ENCODE results near the gene TBC1D7.

TBC1D7 gene

GRCh38 chr6:13273202-13273930, 55.0 kb downstream of the TBC1D7 start:
- TF ChIP-seq POLR2A (IDR thresholded peaks at IDR 0.05; ENCODE audit: low read depth, low read length): no peak
- no peak for DNase-seq (ENCODE audit: insufficient read length, low spot score)
- FAIRE-seq: no peak

GRCh38 chr6:13272131-13273046, 55.9 kb downstream of the TBC1D7 start:
- FAIRE-seq (no peak), DNase-seq (ENCODE audit: insufficient read length, low spot score) (no peak)
- no peak for TF ChIP-seq POLR2A (IDR thresholded peaks at IDR 0.05; ENCODE audit: low read depth, low read length)

GRCh38 chr6:13268913-13269518, 59.3 kb downstream of the TBC1D7 start:
- FAIRE-seq (no peak), DNase-seq (ENCODE audit: insufficient read length, low spot score) (peak; percentile 54)
- no peak for TF ChIP-seq POLR2A (IDR thresholded peaks at IDR 0.05; ENCODE audit: low read depth, low read length)

- no peak for TF ChIP-seq POLR2A (IDR thresholded peaks at IDR 0.05; ENCODE audit: low read depth, low read length)
- FAIRE-seq: no peak
- DNase-seq (ENCODE audit: insufficient read length, low spot score): no peak
Observed at GRCh38 chr6:13267142-13267651, 61.1 kb downstream of the TBC1D7 start.

DNA sequence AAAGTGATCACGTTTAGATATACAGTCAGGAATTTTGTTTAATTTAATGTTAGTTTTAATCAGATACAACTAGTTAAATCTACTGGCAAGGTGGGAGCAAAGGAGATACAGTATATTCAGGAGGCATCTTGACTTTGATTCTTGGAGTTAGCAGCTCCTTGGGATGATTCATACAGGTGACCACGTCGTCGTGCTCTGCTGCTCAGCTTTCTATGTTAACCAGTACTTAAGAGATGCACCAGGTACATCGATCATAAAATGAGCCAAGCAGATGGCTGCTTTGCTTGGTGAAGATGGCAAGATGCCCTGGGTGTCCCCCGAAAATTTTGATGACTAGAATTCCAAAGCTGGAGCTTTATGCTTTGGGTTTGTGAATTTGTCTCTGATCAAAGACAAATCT, 64.7 kb downstream of the TBC1D7 start:
- TF ChIP-seq POLR2A (IDR thresholded peaks at IDR 0.05; ENCODE audit: low read depth, low read length): no peak
- FAIRE-seq (no peak), DNase-seq (ENCODE audit: insufficient read length, low spot score) (no peak)

- FAIRE-seq (no peak), DNase-seq (ENCODE audit: insufficient read length, low spot score) (no peak)
- TF ChIP-seq POLR2A (IDR thresholded peaks at IDR 0.05; ENCODE audit: low read depth, low read length): no peak
Observed at GRCh38 chr6:13262302-13263230, 65.8 kb downstream of the TBC1D7 start.

DNA sequence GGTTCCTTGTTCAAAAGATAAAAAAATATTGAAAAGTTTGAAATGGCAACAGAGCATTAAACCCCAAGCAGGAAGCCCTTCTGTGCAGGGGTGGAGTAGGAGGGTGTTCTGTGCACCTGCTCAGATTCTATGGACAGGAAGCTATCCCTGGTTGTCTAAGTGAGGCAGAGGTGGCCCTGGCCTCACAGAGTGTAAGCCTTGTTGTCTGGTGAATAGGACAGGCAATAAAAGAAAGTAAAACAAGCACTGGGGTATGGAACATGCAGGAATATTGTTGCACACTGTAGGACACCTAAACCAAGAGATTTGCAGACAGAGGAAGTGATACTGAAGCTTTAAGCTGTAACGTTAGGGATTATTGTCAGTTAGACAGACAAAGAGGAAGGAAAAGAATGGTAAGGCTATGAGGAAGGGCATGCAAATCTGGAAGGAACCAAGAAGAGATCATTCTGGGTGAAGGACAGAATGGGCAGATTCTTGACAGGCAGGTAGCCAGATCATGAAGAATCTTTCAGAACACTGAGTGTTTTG, 66.8 kb downstream of the TBC1D7 start:
- DNase-seq (ENCODE audit: insufficient read length, low spot score): no peak

DNA sequence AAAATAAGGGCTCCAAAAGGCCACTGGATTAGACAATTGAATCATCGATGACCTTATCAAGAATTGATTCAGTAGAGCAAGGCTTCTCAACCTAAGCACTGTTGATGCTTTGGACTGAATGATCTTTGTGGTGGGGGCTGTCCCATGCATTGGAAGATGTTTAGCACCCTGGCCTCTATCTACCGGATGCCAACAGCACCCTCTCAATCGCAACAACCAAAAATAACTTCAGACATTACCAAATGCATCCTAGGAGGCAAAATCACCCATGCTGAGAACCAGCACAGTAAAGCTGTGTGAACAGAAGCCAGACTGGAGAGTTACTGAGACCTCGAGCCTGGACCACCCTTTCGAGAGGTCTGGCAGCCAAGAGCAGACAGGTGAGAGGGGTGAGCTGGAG, 67.5 kb downstream of the TBC1D7 start:
- DNase-seq (ENCODE audit: insufficient read length, low spot score) (no peak), FAIRE-seq (no peak)
- TF ChIP-seq POLR2A (IDR thresholded peaks at IDR 0.05; ENCODE audit: low read depth, low read length): no peak

More for the DNA sequence above, 66.8 kb downstream of the TBC1D7 start:
- no peak for TF ChIP-seq POLR2A (IDR thresholded peaks at IDR 0.05; ENCODE audit: low read depth, low read length)
- no peak for FAIRE-seq

DNA sequence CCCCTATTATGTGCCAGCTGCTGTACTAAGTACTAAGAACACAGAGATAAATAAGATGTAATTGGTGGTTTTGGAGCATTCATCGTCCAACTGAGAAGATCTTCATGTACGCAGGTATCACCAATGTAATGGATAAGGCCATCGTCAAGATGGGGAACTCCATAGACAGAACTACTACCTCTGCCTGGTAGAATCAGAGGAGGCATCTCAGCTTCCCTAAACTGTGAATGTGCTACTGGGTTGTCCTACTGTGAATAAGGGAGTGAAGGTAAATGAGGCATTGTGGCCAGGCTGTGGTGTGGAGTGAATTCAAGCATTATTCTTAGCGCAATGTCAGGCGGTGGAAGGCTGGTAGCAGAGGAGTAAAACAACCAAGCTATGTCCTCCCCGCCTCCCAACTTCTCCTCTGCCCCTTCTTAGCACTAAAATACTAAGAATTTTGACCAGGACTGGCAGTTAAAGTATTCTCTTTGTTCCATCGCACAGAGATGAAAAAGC, 68.2 kb downstream of the TBC1D7 start:
- TF ChIP-seq POLR2A (IDR thresholded peaks at IDR 0.05; ENCODE audit: low read depth, low read length): no peak
- DNase-seq (ENCODE audit: insufficient read length, low spot score) (no peak), FAIRE-seq (no peak)

GRCh38 chr6:13259393-13259792, 68.9 kb downstream of the TBC1D7 start:
- DNase-seq (ENCODE audit: insufficient read length, low spot score) (no peak), FAIRE-seq (no peak)
- no peak for TF ChIP-seq POLR2A (IDR thresholded peaks at IDR 0.05; ENCODE audit: low read depth, low read length)

GRCh38 chr6:13256266-13257001, 71.9 kb downstream of the TBC1D7 start:
- no peak for FAIRE-seq
- no peak for TF ChIP-seq POLR2A (IDR thresholded peaks at IDR 0.05; ENCODE audit: low read depth, low read length)
- no peak for DNase-seq (ENCODE audit: insufficient read length, low spot score)

All from H54 (cell line).